Activated naive CD8-positive, alpha-beta T cell treated with anti-CD3 and anti-CD28 coated beads, Interleukin-2, amount 50 U/mL, for 24 hours (primary cell): ENCODE measurements around the gene PPP2R1B.

Experiments used
- ATAC-seq: fragments of 150-1000 bp; cut with Tn5 transposase; one replicate; pipeline ENCODE4 v1.10.0; 2021
- DNase-seq: peaks from one replicate; pipeline ENCODE4 v3.0.0; 2021
- H3K27ac Mint-ChIP-seq: one replicate; pipeline ENCODE4 v1.8.0; 2021; ENCODE audit warnings: mild to moderate bottlenecking, mixed read lengths
- H3K27me3 Mint-ChIP-seq: one replicate; pipeline ENCODE4 v1.8.0; 2021; ENCODE audit warnings: mixed read lengths
- H3K36me3 Mint-ChIP-seq: one replicate; pipeline ENCODE4 v1.8.0; 2021; ENCODE audit warnings: low read depth, mixed read lengths
- H3K4me1 Mint-ChIP-seq: one replicate; pipeline ENCODE4 v1.8.0; 2021; ENCODE audit warnings: mixed read lengths
- H3K4me3 Mint-ChIP-seq: one replicate; pipeline ENCODE4 v1.8.0; 2021; ENCODE audit warnings: mild to moderate bottlenecking, moderate library complexity, mixed read lengths
- H3K9me3 Mint-ChIP-seq: one replicate; pipeline ENCODE4 v1.8.0; 2021; ENCODE audit warnings: mixed read lengths

PPP2R1B gene

GRCh38 chr11:111715142-111715816, 50.9 kb downstream of the PPP2R1B start:
- no peak for ATAC-seq
- H3K27me3 Mint-ChIP-seq = no peaks in the 10 kb centered on the region
- no peak overlapping the region for H3K27ac Mint-ChIP-seq
- H3K9me3 Mint-ChIP-seq = no peaks in the 10 kb centered on the region
- peaks cover 2% of the 10 kb centered on the region for H3K4me1 Mint-ChIP-seq
- no peak for DNase-seq
- peaks cover 18% of the 10 kb centered on the region for H3K36me3 Mint-ChIP-seq
- no peak overlapping the region for H3K4me3 Mint-ChIP-seq

- ATAC-seq = no peak
- Mint-ChIP-seq H3K9me3 (no peaks in the 10 kb centered on the region), H3K36me3 (peaks cover 20% of the 10 kb centered on the region), H3K27ac (no peak overlapping the region), H3K27me3 (no peaks in the 10 kb centered on the region), H3K4me1 (peaks cover 2% of the 10 kb centered on the region), H3K4me3 (no peak overlapping the region)
- DNase-seq = no peak
Observed at GRCh38 chr11:111714522-111714921, 51.7 kb downstream of the PPP2R1B start.

- Mint-ChIP-seq H3K4me1 (no peaks in the 10 kb centered on the region), H3K4me3 (no peak overlapping the region), H3K9me3 (no peaks in the 10 kb centered on the region), H3K27me3 (no peaks in the 10 kb centered on the region), H3K36me3 (peaks cover 18% of the 10 kb centered on the region), H3K27ac (no peak overlapping the region)
- DNase-seq (no peak), ATAC-seq (no peak)
Observed at GRCh38 chr11:111707691-111708067, 58.5 kb downstream of the PPP2R1B start.

GRCh38 chr11:111707039-111707690, 59.0 kb downstream of the PPP2R1B start:
- H3K9me3 Mint-ChIP-seq = no peaks in the 10 kb centered on the region
- no peak overlapping the region for H3K4me3 Mint-ChIP-seq
- H3K4me1 Mint-ChIP-seq = no peaks in the 10 kb centered on the region
- ATAC-seq (no peak), DNase-seq (no peak)
- H3K27ac Mint-ChIP-seq = no peak overlapping the region
- no peaks in the 10 kb centered on the region for H3K27me3 Mint-ChIP-seq
- H3K36me3 Mint-ChIP-seq = peaks cover 13% of the 10 kb centered on the region

GRCh38 chr11:111703576-111703975, 62.6 kb downstream of the PPP2R1B start:
- no peak overlapping the region for H3K4me3 Mint-ChIP-seq
- no peak overlapping the region for H3K27ac Mint-ChIP-seq
- H3K9me3 Mint-ChIP-seq = no peaks in the 10 kb centered on the region
- H3K4me1 Mint-ChIP-seq = peaks cover 7% of the 10 kb centered on the region
- no peaks in the 10 kb centered on the region for H3K27me3 Mint-ChIP-seq
- ATAC-seq (no peak), DNase-seq (no peak)
- H3K36me3 Mint-ChIP-seq = peaks cover 9% of the 10 kb centered on the region

- ATAC-seq (no peak), DNase-seq (no peak)
- H3K4me3 Mint-ChIP-seq = no peak overlapping the region
- H3K9me3 Mint-ChIP-seq = no peaks in the 10 kb centered on the region
- H3K4me1 Mint-ChIP-seq = peaks cover 7% of the 10 kb centered on the region
- no peaks in the 10 kb centered on the region for H3K27me3 Mint-ChIP-seq
- peaks cover 9% of the 10 kb centered on the region for H3K36me3 Mint-ChIP-seq
- no peak overlapping the region for H3K27ac Mint-ChIP-seq
Observed at GRCh38 chr11:111702623-111703022, 63.6 kb downstream of the PPP2R1B start.

GRCh38 chr11:111700162-111700561, 66.0 kb downstream of the PPP2R1B start:
- H3K4me3 Mint-ChIP-seq = no peak overlapping the region
- H3K36me3 Mint-ChIP-seq = peaks cover 5% of the 10 kb centered on the region
- ATAC-seq (no peak), DNase-seq (no peak)
- H3K4me1 Mint-ChIP-seq = peaks cover 7% of the 10 kb centered on the region
- no peaks in the 10 kb centered on the region for H3K9me3 Mint-ChIP-seq
- no peaks in the 10 kb centered on the region for H3K27me3 Mint-ChIP-seq
- H3K27ac Mint-ChIP-seq = no peak overlapping the region

GRCh38 chr11:111699579-111700156, 66.5 kb downstream of the PPP2R1B start:
- DNase-seq = no peak
- Mint-ChIP-seq H3K4me3 (no peak overlapping the region), H3K9me3 (no peaks in the 10 kb centered on the region), H3K4me1 (peaks cover 7% of the 10 kb centered on the region), H3K27ac (no peak overlapping the region), H3K36me3 (peaks cover 2% of the 10 kb centered on the region), H3K27me3 (no peaks in the 10 kb centered on the region)
- no peak for ATAC-seq

- H3K9me3 Mint-ChIP-seq = no peaks in the 10 kb centered on the region
- H3K27ac Mint-ChIP-seq = peak overlapping the region; percentile 24
- no peak overlapping the region for H3K4me3 Mint-ChIP-seq
- H3K27me3 Mint-ChIP-seq = no peaks in the 10 kb centered on the region
- H3K36me3 Mint-ChIP-seq = peaks cover 2% of the 10 kb centered on the region
- DNase-seq (no peak), ATAC-seq (peak; percentile 73)
- H3K4me1 Mint-ChIP-seq = peaks cover 7% of the 10 kb centered on the region
Observed at GRCh38 chr11:111698852-111699559, 67.2 kb downstream of the PPP2R1B start.

- Mint-ChIP-seq H3K36me3 (peaks cover under 1% of the 10 kb centered on the region), H3K27ac (no peak overlapping the region), H3K4me3 (no peak overlapping the region), H3K4me1 (peaks cover 7% of the 10 kb centered on the region), H3K9me3 (no peaks in the 10 kb centered on the region), H3K27me3 (no peaks in the 10 kb centered on the region)
- ATAC-seq (no peak), DNase-seq (no peak)
Observed at GRCh38 chr11:111697933-111698371, 68.2 kb downstream of the PPP2R1B start.

- H3K4me3 Mint-ChIP-seq = no peak overlapping the region
- no peak for DNase-seq
- H3K27me3 Mint-ChIP-seq = no peaks in the 10 kb centered on the region
- H3K9me3 Mint-ChIP-seq = no peaks in the 10 kb centered on the region
- peaks cover 7% of the 10 kb centered on the region for H3K4me1 Mint-ChIP-seq
- ATAC-seq = no peak
- H3K27ac Mint-ChIP-seq = no peak overlapping the region
- peaks cover 1% of the 10 kb centered on the region for H3K36me3 Mint-ChIP-seq
Observed at GRCh38 chr11:111696556-111696955, 69.6 kb downstream of the PPP2R1B start.

- DNase-seq (no peak), ATAC-seq (no peak)
- Mint-ChIP-seq H3K27ac (no peak overlapping the region), H3K36me3 (peaks cover 10% of the 10 kb centered on the region), H3K4me3 (no peak overlapping the region), H3K27me3 (no peaks in the 10 kb centered on the region), H3K4me1 (peaks cover 7% of the 10 kb centered on the region), H3K9me3 (no peaks in the 10 kb centered on the region)
Observed at GRCh38 chr11:111694851-111695250, 71.3 kb downstream of the PPP2R1B start.

GRCh38 chr11:111693224-111693937, 72.8 kb downstream of the PPP2R1B start:
- Mint-ChIP-seq H3K9me3 (no peaks in the 10 kb centered on the region), H3K27me3 (no peaks in the 10 kb centered on the region)

GRCh38 chr11:111691741-111692140, 74.4 kb downstream of the PPP2R1B start:
- Mint-ChIP-seq H3K4me3 (no peak overlapping the region), H3K9me3 (no peaks in the 10 kb centered on the region), H3K36me3 (peaks cover 24% of the 10 kb centered on the region), H3K27ac (no peak overlapping the region), H3K4me1 (no peaks in the 10 kb centered on the region), H3K27me3 (no peaks in the 10 kb centered on the region)
- DNase-seq (no peak), ATAC-seq (no peak)

More at GRCh38 chr11:111693224-111693937, 72.8 kb downstream of the PPP2R1B start:
- Mint-ChIP-seq H3K4me1 (no peaks in the 10 kb centered on the region), H3K27ac (no peak overlapping the region), H3K4me3 (no peak overlapping the region), H3K36me3 (peaks cover 16% of the 10 kb centered on the region)
- no peak for ATAC-seq
- DNase-seq = no peak
